ENCODE results near the gene CDK14.

DNA sequence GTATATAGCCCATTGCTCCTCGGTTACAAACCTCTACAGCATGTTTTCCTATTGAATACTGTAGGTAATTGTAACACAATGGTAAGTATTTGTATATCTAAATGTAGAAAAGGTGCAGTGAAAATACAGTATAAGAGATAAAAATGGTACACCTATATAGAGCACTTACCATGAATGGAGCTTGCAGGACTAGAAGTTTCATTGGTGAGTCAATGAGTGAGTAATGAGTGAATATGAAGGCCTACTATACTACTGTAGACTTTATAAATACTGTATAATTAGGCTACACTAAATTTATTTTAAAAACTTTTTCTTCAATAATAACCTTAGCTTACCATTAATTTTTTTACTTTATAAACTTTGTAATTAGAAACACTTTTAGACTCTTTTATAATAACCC lies 239.7 kb downstream of the CDK14 start:
- TF ChIP-seq, protein P1, sequence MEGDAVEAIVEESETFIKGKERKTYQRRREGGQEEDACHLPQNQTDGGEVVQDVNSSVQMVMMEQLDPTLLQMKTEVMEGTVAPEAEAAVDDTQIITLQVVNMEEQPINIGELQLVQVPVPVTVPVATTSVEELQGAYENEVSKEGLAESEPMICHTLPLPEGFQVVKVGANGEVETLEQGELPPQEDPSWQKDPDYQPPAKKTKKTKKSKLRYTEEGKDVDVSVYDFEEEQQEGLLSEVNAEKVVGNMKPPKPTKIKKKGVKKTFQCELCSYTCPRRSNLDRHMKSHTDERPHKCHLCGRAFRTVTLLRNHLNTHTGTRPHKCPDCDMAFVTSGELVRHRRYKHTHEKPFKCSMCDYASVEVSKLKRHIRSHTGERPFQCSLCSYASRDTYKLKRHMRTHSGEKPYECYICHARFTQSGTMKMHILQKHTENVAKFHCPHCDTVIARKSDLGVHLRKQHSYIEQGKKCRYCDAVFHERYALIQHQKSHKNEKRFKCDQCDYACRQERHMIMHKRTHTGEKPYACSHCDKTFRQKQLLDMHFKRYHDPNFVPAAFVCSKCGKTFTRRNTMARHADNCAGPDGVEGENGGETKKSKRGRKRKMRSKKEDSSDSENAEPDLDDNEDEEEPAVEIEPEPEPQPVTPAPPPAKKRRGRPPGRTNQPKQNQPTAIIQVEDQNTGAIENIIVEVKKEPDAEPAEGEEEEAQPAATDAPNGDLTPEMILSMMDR (IDR thresholded peaks at IDR 0.05; ENCODE audit: low read length) = no peak
- no peak for TF ChIP-seq EZH2 (IDR thresholded peaks at IDR 0.05; ENCODE audit: borderline replicate concordance, low read length)
